Loucy (cell line): ENCODE results near the gene PSMC3IP.

Experiments used
- H2AFZ ChIP-seq: fragments of 200-600 bp; sonication (generic); 2 replicates; pipeline ENCODE4 v1.6.0; 2016; ENCODE audit warnings: antibody characterized with exemption, mild to moderate bottlenecking, low read length, moderate library complexity
- H3F3A ChIP-seq: fragments of 200-600 bp; 2 replicates; pipeline ENCODE4 v1.6.0; 2016; ENCODE audit warnings: antibody characterized with exemption, low read depth, mild to moderate bottlenecking
- H3K27me3 ChIP-seq: fragments of 200-600 bp; sonication (generic); 2 replicates; pipeline ENCODE4 v1.6.1; 2014; ENCODE audit warnings: low read length, mild to moderate bottlenecking; ENCODE audit not compliant: insufficient read depth, poor library complexity, severe bottlenecking
- H3K36me3 ChIP-seq: fragments of 200-600 bp; sonication (generic); 2 replicates; pipeline ENCODE4 v1.6.1; 2016; ENCODE audit warnings: low read length; ENCODE audit not compliant: insufficient read depth
- H3K4me1 ChIP-seq: fragments of 200-600 bp; sonication (generic); 2 replicates; pipeline ENCODE4 v1.5.1; 2014; ENCODE audit warnings: low read length, mild to moderate bottlenecking; ENCODE audit not compliant: insufficient read depth, poor library complexity, severe bottlenecking
- H3K4me2 ChIP-seq: fragments of 200-600 bp; sonication (generic); 2 replicates; pipeline ENCODE4 v1.6.0; 2014; ENCODE audit warnings: antibody characterized with exemption, low read length, low read depth, mild to moderate bottlenecking; ENCODE audit not compliant: poor library complexity, severe bottlenecking
- H3K4me3 ChIP-seq: fragments of 200-600 bp; sonication (generic); 2 replicates; pipeline ENCODE4 v1.5.1; 2014; ENCODE audit warnings: low read length, mild to moderate bottlenecking, mixed read lengths; ENCODE audit not compliant: poor library complexity, severe bottlenecking
- H3K79me2 ChIP-seq: fragments of 200-600 bp; sonication (generic); 2 replicates; pipeline ENCODE4 v1.6.1; 2014; ENCODE audit warnings: low read length; ENCODE audit not compliant: insufficient read depth
- H3K9ac ChIP-seq: fragments of 200-600 bp; sonication (generic); 2 replicates; pipeline ENCODE4 v1.6.0; 2014; ENCODE audit warnings: mild to moderate bottlenecking, low read depth, low read length, moderate library complexity; ENCODE audit not compliant: poor library complexity, severe bottlenecking
- H3K9me2 ChIP-seq: fragments of 200-600 bp; sonication (generic); replicated peaks from 2 replicates; pipeline ENCODE4 v1.6.1; 2016; ENCODE audit warnings: low read depth, low read length, mixed read lengths
- H3K9me3 ChIP-seq: fragments of 200-600 bp; sonication (generic); 2 replicates; pipeline ENCODE4 v1.6.1; 2014; ENCODE audit warnings: mild to moderate bottlenecking, antibody characterized with exemption, low read length, low read depth; ENCODE audit not compliant: insufficient read depth
- H4K20me1 ChIP-seq: fragments of 200-600 bp; sonication (generic); 2 replicates; pipeline ENCODE4 v1.6.0; 2014; ENCODE audit warnings: antibody characterized with exemption, low read length, mild to moderate bottlenecking; ENCODE audit not compliant: insufficient read depth, poor library complexity, severe bottlenecking
- EZH2phosphoT487 ChIP-seq: fragments of 200-600 bp; IDR thresholded peaks from 2 replicates; pipeline ENCODE4 v1.6.1; 2018; ENCODE audit warnings: antibody characterized with exemption, mild to moderate bottlenecking, moderate library complexity, borderline replicate concordance
- TF ChIP-seq, protein P1 (sequence below): fragments of 200-600 bp; sonication (generic); conservative IDR thresholded peaks from 2 replicates; pipeline ENCODE4 v1.5.1; 2014; ENCODE audit warnings: mild to moderate bottlenecking, antibody characterized with exemption, low read length

Gene PSMC3IP

DNA sequence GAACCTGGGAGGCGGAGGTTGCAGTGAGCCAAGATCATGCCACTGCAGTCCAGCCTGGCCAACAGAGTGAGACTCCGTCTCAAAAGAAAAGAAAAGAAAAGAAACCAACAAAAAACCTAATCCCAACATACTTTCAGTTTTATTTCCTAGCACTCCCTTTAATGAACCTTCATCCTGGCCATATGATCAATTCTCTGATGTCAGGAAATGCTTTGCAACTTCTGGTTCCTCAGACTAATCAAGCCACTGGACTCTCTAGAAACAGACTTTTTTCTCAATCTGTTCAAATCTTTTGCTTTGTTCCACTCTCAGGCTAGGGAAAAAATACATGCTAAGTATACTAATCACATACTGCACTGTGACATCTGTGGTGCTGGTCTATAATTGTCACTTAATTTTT, 13.4 kb upstream of the PSMC3IP start:
- H3K9ac ChIP-seq: no peak overlapping the region
- no peaks in the 10 kb centered on the region for H4K20me1 ChIP-seq
- no peak overlapping the region for H3K4me3 ChIP-seq
- H3K79me2 ChIP-seq: no peaks in the 10 kb centered on the region
- H2AFZ ChIP-seq: no peak overlapping the region
- no peaks in the 10 kb centered on the region for H3K9me2 ChIP-seq
- no peak for TF ChIP-seq EZH2phosphoT487
- TF ChIP-seq, protein P1, sequence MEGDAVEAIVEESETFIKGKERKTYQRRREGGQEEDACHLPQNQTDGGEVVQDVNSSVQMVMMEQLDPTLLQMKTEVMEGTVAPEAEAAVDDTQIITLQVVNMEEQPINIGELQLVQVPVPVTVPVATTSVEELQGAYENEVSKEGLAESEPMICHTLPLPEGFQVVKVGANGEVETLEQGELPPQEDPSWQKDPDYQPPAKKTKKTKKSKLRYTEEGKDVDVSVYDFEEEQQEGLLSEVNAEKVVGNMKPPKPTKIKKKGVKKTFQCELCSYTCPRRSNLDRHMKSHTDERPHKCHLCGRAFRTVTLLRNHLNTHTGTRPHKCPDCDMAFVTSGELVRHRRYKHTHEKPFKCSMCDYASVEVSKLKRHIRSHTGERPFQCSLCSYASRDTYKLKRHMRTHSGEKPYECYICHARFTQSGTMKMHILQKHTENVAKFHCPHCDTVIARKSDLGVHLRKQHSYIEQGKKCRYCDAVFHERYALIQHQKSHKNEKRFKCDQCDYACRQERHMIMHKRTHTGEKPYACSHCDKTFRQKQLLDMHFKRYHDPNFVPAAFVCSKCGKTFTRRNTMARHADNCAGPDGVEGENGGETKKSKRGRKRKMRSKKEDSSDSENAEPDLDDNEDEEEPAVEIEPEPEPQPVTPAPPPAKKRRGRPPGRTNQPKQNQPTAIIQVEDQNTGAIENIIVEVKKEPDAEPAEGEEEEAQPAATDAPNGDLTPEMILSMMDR: no peak
- no peaks in the 10 kb centered on the region for H3K4me1 ChIP-seq
- H3K36me3 ChIP-seq: peaks cover 30% of the 10 kb centered on the region; the same call in 1 of the 2 replicates
- H3K9me3 ChIP-seq: no peaks in the 10 kb centered on the region
- no peaks in the 10 kb centered on the region for H3K27me3 ChIP-seq
- H3F3A ChIP-seq: no peaks in the 10 kb centered on the region
- no peak overlapping the region for H3K4me2 ChIP-seq

DNA sequence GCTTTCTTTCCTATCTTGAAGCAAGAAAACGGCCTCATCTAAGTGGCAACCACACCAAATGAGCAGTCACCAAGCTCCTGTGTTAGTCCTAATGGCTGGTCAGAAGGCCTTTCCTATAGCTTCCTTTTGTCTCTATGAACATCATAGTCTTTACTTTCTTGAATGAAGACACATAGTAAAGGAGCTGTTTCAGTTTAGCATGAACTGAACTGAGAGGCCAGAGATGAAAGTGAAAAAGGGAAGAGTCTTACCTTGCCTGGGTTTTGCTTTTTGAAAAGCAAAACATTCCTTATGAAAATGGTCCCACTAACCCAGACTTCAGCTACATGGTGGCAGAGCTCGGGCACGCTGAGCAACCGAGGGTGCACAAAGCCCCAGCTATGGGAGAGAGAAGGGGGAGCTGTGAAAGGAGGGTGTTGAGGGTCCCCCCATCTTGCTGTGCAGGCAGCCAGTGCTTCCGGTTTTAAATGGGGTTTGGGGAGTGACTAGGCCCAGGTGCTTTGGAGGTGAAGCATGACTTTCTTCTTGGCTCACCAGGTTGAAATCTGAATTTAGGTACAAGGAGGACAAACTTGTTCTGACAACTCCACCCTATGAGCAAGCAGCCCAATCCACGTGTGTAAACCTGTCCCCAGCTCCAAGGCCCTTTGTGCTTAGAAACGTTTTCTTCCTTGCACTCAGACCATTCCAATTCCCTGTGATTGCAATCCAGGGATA, 9.1 kb upstream of the PSMC3IP start:
- no peaks in the 10 kb centered on the region for H3K9me3 ChIP-seq
- H3K27me3 ChIP-seq: no peaks in the 10 kb centered on the region
- H4K20me1 ChIP-seq: no peaks in the 10 kb centered on the region
- H3K9ac ChIP-seq: no peak overlapping the region
- H3K4me2 ChIP-seq: no peak overlapping the region
- no peak overlapping the region for H2AFZ ChIP-seq
- H3F3A ChIP-seq: no peaks in the 10 kb centered on the region
- H3K4me3 ChIP-seq: no peak overlapping the region
- no peaks in the 10 kb centered on the region for H3K9me2 ChIP-seq
- H3K79me2 ChIP-seq: no peaks in the 10 kb centered on the region
- TF ChIP-seq, protein P1: no peak
- no peak for TF ChIP-seq EZH2phosphoT487
- no peaks in the 10 kb centered on the region for H3K4me1 ChIP-seq
- peaks cover 71% of the 10 kb centered on the region; the same call in 1 of the 2 replicates for H3K36me3 ChIP-seq

DNA sequence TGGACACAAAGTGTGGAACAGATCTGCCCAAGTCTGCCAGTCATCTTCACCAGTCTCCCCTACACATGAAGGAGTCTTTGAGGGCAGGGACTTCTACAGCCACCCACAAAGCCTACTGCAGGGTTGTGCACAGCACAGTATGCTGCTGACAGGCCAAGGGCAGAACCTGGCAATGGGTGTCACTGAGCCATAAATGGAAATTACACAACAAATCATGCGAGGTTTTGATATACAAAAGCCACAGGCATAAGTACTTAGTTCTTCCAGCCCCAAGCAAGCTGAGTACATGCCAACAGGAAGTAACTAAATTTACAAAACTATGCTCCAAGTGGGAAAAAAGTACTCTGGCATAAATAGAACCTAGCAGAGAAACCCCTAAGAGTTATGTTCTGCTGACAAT, 7.8 kb upstream of the PSMC3IP start:
- Histone ChIP-seq H3K4me3 (no peak overlapping the region), H3K9me3 (no peaks in the 10 kb centered on the region), H3K9ac (no peak overlapping the region), H3K27me3 (no peaks in the 10 kb centered on the region), H3K4me1 (no peaks in the 10 kb centered on the region), H3K79me2 (no peaks in the 10 kb centered on the region), H3K4me2 (no peak overlapping the region), H3K9me2 (no peaks in the 10 kb centered on the region), H3F3A (no peaks in the 10 kb centered on the region), H4K20me1 (no peaks in the 10 kb centered on the region), H2AFZ (no peak overlapping the region), H3K36me3 (peaks cover 74% of the 10 kb centered on the region; the same call in 1 of the 2 replicates)
- TF ChIP-seq, protein P1: no peak
- no peak for TF ChIP-seq EZH2phosphoT487
